H9 (cell line): ENCODE measurements around the gene KIR3DL3. TPM values are rescaled to one million over a fixed set of nuclear protein-coding genes. Genes with fewer than 3 reads are reported as not detected.
"Not testable (repeated sequence)": the region's sequence is repeated elsewhere in the genome, so short reads cannot be mapped to it uniquely, and the experiment has no call there.

Experiments
- DNase-seq: peaks from one replicate; pipeline ENCODE4 v3.0.0-alpha.2; 2017
- H2AFZ ChIP-seq: one replicate; pipeline ENCODE4 v1.6.1; 2013; ENCODE audit warnings: mild to moderate bottlenecking, low read length, control low read depth, moderate library complexity
- H2AK5ac ChIP-seq: 2 replicates; pipeline ENCODE4 v1.6.1; 2013; ENCODE audit warnings: low read length, control low read depth, mixed read lengths; ENCODE audit not compliant: insufficient read length
- H2BK120ac ChIP-seq: one replicate; pipeline ENCODE4 v1.6.1; 2013; ENCODE audit warnings: low read depth, mild to moderate bottlenecking, low read length, control low read depth, inconsistent platforms; ENCODE audit not compliant: poor library complexity, severe bottlenecking
- H2BK12ac ChIP-seq: 2 replicates; pipeline ENCODE4 v1.6.1; 2013; ENCODE audit warnings: low read length, control low read depth, mixed read lengths, low read depth; ENCODE audit not compliant: insufficient read length
- H2BK15ac ChIP-seq: 2 replicates; pipeline ENCODE4 v1.6.1; 2013; ENCODE audit warnings: low read depth, low read length, control low read depth
- H2BK20ac ChIP-seq: one replicate; pipeline ENCODE4 v1.6.1; 2013; ENCODE audit warnings: low read depth, mild to moderate bottlenecking, low read length, control low read depth, inconsistent platforms; ENCODE audit not compliant: poor library complexity, severe bottlenecking
- H2BK5ac ChIP-seq: 2 replicates; pipeline ENCODE4 v1.6.1; 2013; ENCODE audit warnings: low read length, control low read depth, mixed read lengths; ENCODE audit not compliant: insufficient read length
- H3K14ac ChIP-seq: 2 replicates; pipeline ENCODE4 v1.6.1; 2013; ENCODE audit warnings: low read length, control low read depth; ENCODE audit not compliant: insufficient read depth
- H3K18ac ChIP-seq: 2 replicates; pipeline ENCODE4 v1.6.1; 2013; ENCODE audit warnings: low read depth, mild to moderate bottlenecking, mixed read lengths, low read length, control low read depth; ENCODE audit not compliant: insufficient read length
- H3K23ac ChIP-seq: 2 replicates; pipeline ENCODE4 v1.6.1; 2013; ENCODE audit warnings: low read length, control low read depth, mixed read lengths, low read depth; ENCODE audit not compliant: insufficient read length
- H3K23me2 ChIP-seq: 2 replicates; pipeline ENCODE4 v1.6.1; 2013; ENCODE audit warnings: low read depth, mild to moderate bottlenecking, mixed read lengths, low read length, control low read depth; ENCODE audit not compliant: insufficient read length, poor library complexity, severe bottlenecking
- H3K27ac ChIP-seq: 2 replicates; pipeline ENCODE4 v1.5.1; 2013; ENCODE audit warnings: low read length, control low read depth, mixed read lengths, low read depth; ENCODE audit not compliant: insufficient read length
- H3K27me3 ChIP-seq: 2 replicates; pipeline ENCODE4 v1.6.1; 2013; ENCODE audit warnings: low read length, control low read depth, inconsistent platforms; ENCODE audit not compliant: insufficient read depth
- H3K4ac ChIP-seq: 2 replicates; pipeline ENCODE4 v1.6.1; 2013; ENCODE audit warnings: low read depth, mild to moderate bottlenecking, control low read depth, inconsistent platforms, low read length, moderate library complexity
- H3K4me1 ChIP-seq: 2 replicates; pipeline ENCODE4 v1.6.1; 2013; ENCODE audit warnings: low read length, control low read depth, inconsistent platforms; ENCODE audit not compliant: insufficient read depth
- H3K4me2 ChIP-seq: 2 replicates; pipeline ENCODE4 v1.6.1; 2013; ENCODE audit warnings: low read length, control low read depth, mixed read lengths; ENCODE audit not compliant: insufficient read length, insufficient read depth
- H3K56ac ChIP-seq: 2 replicates; pipeline ENCODE4 v1.6.1; 2013; ENCODE audit warnings: low read depth, mild to moderate bottlenecking, mixed read lengths, low read length, control low read depth; ENCODE audit not compliant: insufficient read length
- H3K79me1 ChIP-seq: 2 replicates; pipeline ENCODE4 v1.6.1; 2013; ENCODE audit warnings: low read depth, mild to moderate bottlenecking, moderate library complexity, low read length, control low read depth, inconsistent platforms; ENCODE audit not compliant: insufficient read depth, poor library complexity, severe bottlenecking
- H3K79me2 ChIP-seq: 2 replicates; pipeline ENCODE4 v1.6.1; 2013; ENCODE audit warnings: low read length, control low read depth, inconsistent platforms; ENCODE audit not compliant: insufficient read depth
- H3K9ac ChIP-seq: 2 replicates; pipeline ENCODE4 v1.6.1; 2013; ENCODE audit warnings: low read length, control low read depth, mixed read lengths; ENCODE audit not compliant: insufficient read length; ENCODE audit errors: extremely low read depth
- H3K9me3 ChIP-seq: one replicate; pipeline ENCODE4 v1.6.1; 2013; ENCODE audit warnings: low read depth, low read length, inconsistent platforms; ENCODE audit not compliant: control insufficient read depth
- H3T11ph ChIP-seq: one replicate; pipeline ENCODE4 v1.6.1; 2013; ENCODE audit warnings: mild to moderate bottlenecking, low read length, control low read depth, inconsistent platforms
- H4K20me1 ChIP-seq: one replicate; pipeline ENCODE4 v1.6.1; 2013; ENCODE audit not compliant: control insufficient read depth, insufficient read length, insufficient read depth
- H4K5ac ChIP-seq: 2 replicates; pipeline ENCODE4 v1.6.1; 2013; ENCODE audit warnings: low read depth, mild to moderate bottlenecking, mixed read lengths, low read length, control low read depth; ENCODE audit not compliant: insufficient read length
- H4K8ac ChIP-seq: replicated peaks from 2 replicates; pipeline ENCODE4 v1.6.1; 2013; ENCODE audit warnings: low read length, control low read depth, mixed read lengths, low read depth; ENCODE audit not compliant: insufficient read length
- H4K91ac ChIP-seq: 2 replicates; pipeline ENCODE4 v1.6.1; 2013; ENCODE audit warnings: low read depth, mild to moderate bottlenecking, moderate library complexity, mixed read lengths, low read length, control low read depth; ENCODE audit not compliant: insufficient read length
- H3K27ac Mint-ChIP-seq, 3 experiments: 2 replicates in 2 of 3; 3 replicates in 1 of 3; pipeline ENCODE4 v1.8.0; 2020 to 2021; ENCODE audit warnings: mixed read lengths in 3 of 3, mild to moderate bottlenecking in 1 of 3, moderate library complexity in 1 of 3
- H3K27me3 Mint-ChIP-seq: 2 replicates; pipeline ENCODE4 v1.8.0; 2021; ENCODE audit warnings: low read depth, mild to moderate bottlenecking, moderate library complexity, mixed read lengths
- H3K36me3 Mint-ChIP-seq, 3 experiments: 2 replicates in 2 of 3; 3 replicates in 1 of 3; pipeline ENCODE4 v1.8.0; 2020 to 2021; ENCODE audit warnings: low read depth in 3 of 3, mixed read lengths in 3 of 3; ENCODE audit not compliant: insufficient read depth in 1 of 3
- H3K4me1 Mint-ChIP-seq, 2 experiments: 2 replicates each; pipeline ENCODE4 v1.8.0; 2020; ENCODE audit warnings: mixed read lengths in 2 of 2
- H3K4me3 Mint-ChIP-seq, 2 experiments: 2 replicates in 1 of 2; 3 replicates in 1 of 2; pipeline ENCODE4 v1.8.0; 2020 to 2021; ENCODE audit warnings: mild to moderate bottlenecking in 2 of 2, mixed read lengths in 2 of 2, moderate library complexity in 1 of 2
- H3K9me3 Mint-ChIP-seq, 2 experiments: 2 replicates in 1 of 2; 3 replicates in 1 of 2; pipeline ENCODE4 v1.8.0; 2020; ENCODE audit warnings: mild to moderate bottlenecking in 2 of 2, mixed read lengths in 2 of 2, moderate library complexity in 1 of 2
- WGBS: extraction: QIAGEN DNeasy Blood & Tissue Kit; methylation state at CpG from one replicate; pipeline ENCODE4 v1.1.7; 2013; ENCODE audit warnings: missing lambda C conversion rate, low lambda C conversion rate, mixed read lengths; ENCODE audit not compliant: insufficient read length; ENCODE audit errors: extremely low coverage; 5-methylcytosine and 5-hydroxymethylcytosine counted together
- total RNA-seq: library from RNA; stranded (reverse); gene quantifications from 2 replicates; pipeline ENCODE4 v1.2.1, GENCODE V29; 2021

The KIR3DL3 gene
- total RNA-seq, 1 experiment from 2014 or later, result not detected

GRCh38 chr19:54775830-54776229 is 51.6 kb downstream of the KIR3DL3 start:
- not testable (repeated sequence) for H2BK20ac ChIP-seq

GRCh38 chr19:54777851-54778250 is 53.6 kb downstream of the KIR3DL3 start:
- H2AK5ac ChIP-seq, H4K8ac ChIP-seq, H3K56ac ChIP-seq, H2BK12ac ChIP-seq, H3K27ac ChIP-seq, DNase-seq, H2AFZ ChIP-seq, H4K5ac ChIP-seq, H2BK15ac ChIP-seq, H3K23ac ChIP-seq, H3K4ac ChIP-seq, H3K23me2 ChIP-seq, H3K27me3 Mint-ChIP-seq, H3K4me1 ChIP-seq, H3K4me1 Mint-ChIP-seq, H3K79me1 ChIP-seq, H3K14ac ChIP-seq, H4K20me1 ChIP-seq, H3K27ac Mint-ChIP-seq, H3T11ph ChIP-seq, H3K4me3 Mint-ChIP-seq, H3K79me2 ChIP-seq, H4K91ac ChIP-seq, H3K27me3 ChIP-seq, H2BK5ac ChIP-seq, H3K4me2 ChIP-seq, H3K9ac ChIP-seq, H2BK120ac ChIP-seq, H2BK20ac ChIP-seq, H3K18ac ChIP-seq: not testable (repeated sequence)
- peaks cover 48% of the 10 kb centered on the region for H3K9me3 ChIP-seq
- Mint-ChIP-seq H3K36me3 (peaks cover 4 to 50% (median 13%) of the 10 kb centered on the region in 3 experiments; a peak in 6 of 7 replicates), H3K9me3 (peaks cover 87 to 90% of the 10 kb centered on the region in 2 experiments)
- WGBS, result no CpG with 5 or more reads among the region's 4 CpGs

More at GRCh38 chr19:54775830-54776229, 51.6 kb downstream of the KIR3DL3 start:
- H3K9ac ChIP-seq, H2AFZ ChIP-seq, H3T11ph ChIP-seq, H3K27ac ChIP-seq, H3K14ac ChIP-seq, H4K91ac ChIP-seq, H3K23me2 ChIP-seq, DNase-seq, H3K4me1 Mint-ChIP-seq, H3K4ac ChIP-seq, H3K4me1 ChIP-seq, H2BK15ac ChIP-seq, H2AK5ac ChIP-seq, H3K23ac ChIP-seq, H4K20me1 ChIP-seq, H2BK12ac ChIP-seq, H3K4me3 Mint-ChIP-seq, H2BK120ac ChIP-seq, H4K5ac ChIP-seq, H3K79me1 ChIP-seq, H3K79me2 ChIP-seq, H3K4me2 ChIP-seq, H4K8ac ChIP-seq, H3K56ac ChIP-seq, H3K18ac ChIP-seq, H3K27me3 Mint-ChIP-seq, H3K27ac Mint-ChIP-seq, H3K27me3 ChIP-seq, H2BK5ac ChIP-seq: not testable (repeated sequence)
- no CpG with 5 or more reads among the region's 8 CpGs for WGBS
- Mint-ChIP-seq H3K9me3 (peaks cover 89 to 92% of the 10 kb centered on the region in 2 experiments), H3K36me3 (peaks cover 4 to 50% (median 15%) of the 10 kb centered on the region in 3 experiments; a peak in 6 of 7 replicates)
- peaks cover 68% of the 10 kb centered on the region for H3K9me3 ChIP-seq
